Spleen (tissue), 3 donors: ENCODE measurements around the gene SF3A1.

ENCODE experiments used
- POLR2A ChIP-seq, 3 donors: fragments of 450-650 bp; IDR thresholded peaks; one replicate each; pipeline ENCODE4 v1.5.1; 2017; ENCODE audit warnings: antibody characterized with exemption in 3 of 3, mild to moderate bottlenecking in 1 of 3
- POLR2AphosphoS5 ChIP-seq, 3 donors: sonication (generic); formaldehyde crosslinking; IDR thresholded peaks; one replicate each; pipeline ENCODE4 v1.5.1; 2017; ENCODE audit warnings: antibody characterized with exemption in 3 of 3

- TF ChIP-seq POLR2AphosphoS5 (IDR thresholded peaks at IDR 0.05) (no peak), POLR2A (IDR thresholded peaks at IDR 0.05) (no peak)
Measured at GRCh38 chr22:30320021-30320556, 36.6 kb downstream of the SF3A1 start.
